AG09319 (cell line): Measurements from ENCODE around the gene PSMB8.

ENCODE experiments used
- DNase-seq: peaks from one replicate; pipeline ENCODE4 v3.0.0-alpha.2; 2010; ENCODE audit warnings: low read depth; ENCODE audit errors: extremely low read depth
- CTCF ChIP-seq: IDR thresholded peaks from 2 replicates; pipeline ENCODE4 v1.5.1; 2011; ENCODE audit warnings: low read depth, mild to moderate bottlenecking, inconsistent platforms, low read length, moderate library complexity

PSMB8 gene

GRCh38 chr6:32819729-32820128 lies 24.1 kb downstream of the PSMB8 start:
- no peak for DNase-seq
- TF ChIP-seq CTCF = no peak

- no peak for TF ChIP-seq CTCF
- DNase-seq = no peak
These were observed 25.0 kb downstream of the PSMB8 start for GRCh38 chr6:32818867-32819266.

- TF ChIP-seq CTCF = no peak
- no peak for DNase-seq
These were observed 27.1 kb downstream of the PSMB8 start, which contains the start of gene HLA-DOB for GRCh38 chr6:32816746-32817204. TSS of gene HLA-DOB (minus strand) at chr6:32817002. CDS start at chr6:32816951, 51 bp downstream.

- no peak for DNase-seq
- no peak for TF ChIP-seq CTCF
These were observed 27.9 kb downstream of the PSMB8 start for GRCh38 chr6:32815996-32816395.

GRCh38 chr6:32815115-32815514 lies 28.7 kb downstream of the PSMB8 start:
- TF ChIP-seq CTCF = no peak
- DNase-seq = no peak

GRCh38 chr6:32814145-32814544 lies 29.7 kb downstream of the PSMB8 start:
- no peak for TF ChIP-seq CTCF
- no peak for DNase-seq

GRCh38 chr6:32809171-32809570 lies 34.7 kb downstream of the PSMB8 start:
- no peak for TF ChIP-seq CTCF
- DNase-seq = no peak
